Vagina (tissue), 2 donors: ENCODE data around the gene GRK5.

Experiments
- CTCF ChIP-seq, 3 experiments: fragments of 450-650 bp in 2 of 3; fragments of 200-600 bp in 1 of 3; sonication (generic) in 1 of 3; IDR thresholded peaks; one replicate each; pipeline ENCODE4 v1.5.1; 2017 to 2019; ENCODE audit warnings: antibody characterized with exemption in 3 of 3, mild to moderate bottlenecking in 2 of 3, moderate library complexity in 2 of 3
- POLR2A ChIP-seq, 2 donors: fragments of 450-650 bp; IDR thresholded peaks; one replicate each; pipeline ENCODE4 v1.6.1; 2017; ENCODE audit warnings: antibody characterized with exemption in 2 of 2, mild to moderate bottlenecking in 2 of 2, moderate library complexity in 2 of 2
- POLR2AphosphoS5 ChIP-seq, 2 donors: sonication (generic); formaldehyde crosslinking; IDR thresholded peaks; one replicate each; pipeline ENCODE4 v1.9.0; 2017; ENCODE audit warnings: antibody characterized with exemption in 2 of 2, mild to moderate bottlenecking in 2 of 2, low read depth in 1 of 2; ENCODE audit not compliant: insufficient read depth in 1 of 2

- TF ChIP-seq CTCF (IDR thresholded peaks at IDR 0.05), result no peak
- no peak for TF ChIP-seq POLR2A (IDR thresholded peaks at IDR 0.05)
- no peak for TF ChIP-seq POLR2AphosphoS5 (IDR thresholded peaks at IDR 0.05; ENCODE audit: insufficient read depth in 1 of 2, low read depth in 1 of 2)
These were observed 6.1 kb upstream of the GRK5 start for GRCh38 chr10:119201233-119201632.
